DMS53 (cell line): ENCODE measurements around the gene TARBP1.
"Not testable (repeated sequence)": the region's sequence is repeated elsewhere in the genome, so short reads cannot be mapped to it uniquely, and the experiment has no call there.

Source experiments
- DNase-seq: peaks from one replicate; lab custom pipeline; 2025; lab: John Stamatoyannopoulos, UW

The TARBP1 gene

GRCh38 chr1:234507089-234507488 lies 28.1 kb upstream of the TARBP1 start:
- no peak for DNase-seq

GRCh38 chr1:234505769-234506102 lies 26.8 kb upstream of the TARBP1 start:
- no peak for DNase-seq

- DNase-seq: no peak
Observed at GRCh38 chr1:234504969-234505768, 26.2 kb upstream of the TARBP1 start.

- DNase-seq: not testable (repeated sequence)
Observed at GRCh38 chr1:234504251-234504650, 25.3 kb upstream of the TARBP1 start.

- DNase-seq: no peak
Observed at GRCh38 chr1:234503193-234504050, 24.4 kb upstream of the TARBP1 start.

GRCh38 chr1:234502785-234503184 lies 23.8 kb upstream of the TARBP1 start:
- DNase-seq: no peak

DNA sequence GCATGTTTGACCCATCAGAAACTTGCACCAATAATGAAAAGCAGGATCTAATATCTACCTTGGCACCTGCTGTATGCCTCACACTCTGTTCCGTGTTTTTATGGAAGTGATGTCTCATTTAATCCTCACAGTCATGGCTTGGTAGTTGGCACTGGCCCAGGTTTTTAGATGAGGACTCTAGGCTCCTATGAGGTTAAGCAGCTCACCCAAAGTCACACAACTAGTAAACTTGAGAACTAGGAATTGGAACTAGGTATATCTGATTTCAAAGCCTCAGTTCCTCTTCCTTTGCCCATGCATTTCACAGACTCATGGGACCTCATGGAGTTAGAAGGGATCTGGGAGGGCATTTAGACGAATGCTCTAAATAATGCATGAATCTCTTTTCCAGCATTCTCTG lies 21.3 kb upstream of the TARBP1 start:
- DNase-seq: no peak

DNA sequence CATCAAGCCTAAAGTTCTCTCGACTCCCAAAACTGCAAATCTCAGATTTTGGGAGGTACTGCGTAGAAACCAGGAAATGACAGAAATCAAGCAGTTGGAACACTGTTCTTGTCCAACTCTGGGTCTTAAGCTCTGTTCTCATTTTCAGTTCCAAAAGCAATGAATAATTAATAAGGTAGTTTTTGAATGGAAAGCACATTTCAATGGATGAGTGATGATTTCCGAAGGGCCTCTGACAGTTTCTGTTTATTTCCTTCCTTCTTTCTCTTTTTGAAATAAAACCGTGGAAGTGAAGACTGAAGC lies 20.9 kb upstream of the TARBP1 start:
- DNase-seq: no peak

DNA sequence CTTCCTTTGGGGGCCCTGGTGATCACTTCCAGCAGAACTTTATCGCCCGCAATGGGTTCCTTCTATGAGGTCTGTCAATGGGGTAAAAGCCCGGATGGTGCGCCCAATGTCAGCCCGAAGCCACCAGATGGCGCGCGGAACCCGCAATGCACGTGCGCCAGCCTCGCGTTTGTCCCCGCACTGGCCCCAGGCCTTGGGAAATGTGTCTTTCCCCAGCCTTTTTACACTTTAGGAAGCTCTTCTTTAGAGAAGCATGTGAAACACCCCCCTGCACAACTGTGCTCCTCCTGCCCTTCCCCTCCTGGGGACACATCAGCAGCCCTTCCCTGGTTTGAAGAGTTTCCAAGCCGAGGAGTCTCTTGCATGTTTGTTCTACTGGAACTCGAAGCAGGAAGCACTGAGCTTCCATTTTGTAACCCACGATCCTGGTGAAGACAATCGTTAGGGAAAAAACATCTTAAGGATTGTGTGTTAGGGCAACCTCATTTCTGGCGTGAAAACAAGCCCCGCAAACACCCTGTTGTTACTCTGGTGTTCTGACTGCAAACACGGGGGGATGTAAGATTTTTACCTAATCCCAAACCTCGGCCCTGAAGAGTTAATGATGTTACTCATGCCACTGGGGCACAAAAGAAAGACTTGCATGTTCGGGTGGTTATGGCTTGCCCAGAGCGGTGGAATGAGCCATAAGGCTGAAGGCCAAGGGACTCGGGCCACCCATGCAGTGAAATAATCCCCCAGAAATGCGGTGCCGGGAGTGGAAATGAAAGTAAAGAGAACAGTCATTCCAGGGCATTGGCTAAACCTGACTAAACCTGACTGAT lies 20.4 kb upstream of the TARBP1 start:
- peak; percentile 92 for DNase-seq

GRCh38 chr1:234498448-234499118 lies 19.6 kb upstream of the TARBP1 start:
- no peak for DNase-seq

GRCh38 chr1:234497589-234497988 lies 18.6 kb upstream of the TARBP1 start:
- DNase-seq: no peak

GRCh38 chr1:234495231-234495990 lies 16.4 kb upstream of the TARBP1 start:
- no peak for DNase-seq

- DNase-seq: no peak
Observed at GRCh38 chr1:234494049-234494448, 15.1 kb upstream of the TARBP1 start.

DNA sequence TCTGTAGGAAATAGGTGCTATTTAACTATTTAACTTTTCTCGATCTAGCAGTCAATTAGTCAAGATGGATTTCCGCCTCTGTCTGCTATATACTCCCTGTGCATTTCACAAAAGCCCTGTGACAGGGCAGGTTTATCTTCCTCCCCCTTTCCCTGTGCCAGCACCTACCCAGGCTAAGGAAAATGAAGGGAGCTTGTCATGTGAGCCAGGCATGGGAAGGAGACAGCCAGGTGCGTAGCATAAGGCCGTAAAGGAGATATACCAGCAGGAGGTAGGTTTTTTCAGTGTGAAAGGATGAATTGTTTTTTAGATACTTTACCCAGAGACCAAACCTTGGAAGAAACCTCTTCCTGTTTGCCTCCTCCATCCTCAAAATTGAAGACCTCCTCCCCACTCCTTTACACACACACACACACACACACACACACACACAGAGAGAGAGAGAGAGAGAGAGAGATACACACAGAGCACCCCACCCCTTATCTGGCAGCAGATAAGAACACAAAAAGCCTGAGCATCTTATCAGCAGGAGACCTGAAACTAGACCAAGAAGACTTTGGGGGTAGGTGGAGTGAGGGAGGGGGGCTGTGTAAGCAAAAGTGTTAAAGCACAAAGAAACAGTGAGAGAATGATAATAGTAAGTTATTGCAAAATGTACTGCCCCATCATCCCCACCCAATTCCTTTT lies 12.0 kb upstream of the TARBP1 start:
- no peak for DNase-seq

- no peak for DNase-seq
Observed at GRCh38 chr1:234489698-234490077, 10.7 kb upstream of the TARBP1 start.

DNA sequence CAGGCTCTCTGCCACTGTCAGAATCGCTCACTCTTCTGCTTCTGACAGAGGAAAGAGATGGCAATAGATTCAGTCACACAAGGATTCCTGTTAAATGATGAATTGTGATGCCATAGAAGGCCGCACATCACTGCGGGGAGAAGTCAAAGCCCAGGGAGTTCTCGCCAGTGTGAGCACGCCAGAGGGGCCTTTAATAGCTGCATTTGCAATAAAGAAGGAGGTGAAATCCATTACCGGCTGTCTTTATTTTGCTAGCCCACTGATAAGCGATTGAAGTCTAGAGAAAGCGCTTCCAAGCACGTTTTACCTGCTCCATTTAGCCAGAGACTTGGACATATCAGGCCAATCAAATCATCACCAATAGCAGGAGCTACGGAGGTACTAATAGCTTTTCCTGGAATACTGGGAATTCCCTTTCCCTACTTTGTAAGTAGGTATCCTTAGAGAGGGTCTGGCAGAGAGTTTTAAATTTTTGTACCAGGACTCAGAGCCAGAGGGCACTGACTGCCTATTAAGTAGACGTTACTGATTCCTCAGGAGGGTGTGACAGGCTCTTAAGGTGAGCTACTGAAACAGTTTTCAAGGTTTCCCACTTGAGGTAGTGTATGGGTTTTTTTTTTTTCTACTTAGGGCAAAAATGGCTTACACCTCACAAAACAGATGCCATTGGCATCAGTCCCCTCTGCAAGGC lies 10.2 kb upstream of the TARBP1 start:
- DNase-seq: no peak

DNA sequence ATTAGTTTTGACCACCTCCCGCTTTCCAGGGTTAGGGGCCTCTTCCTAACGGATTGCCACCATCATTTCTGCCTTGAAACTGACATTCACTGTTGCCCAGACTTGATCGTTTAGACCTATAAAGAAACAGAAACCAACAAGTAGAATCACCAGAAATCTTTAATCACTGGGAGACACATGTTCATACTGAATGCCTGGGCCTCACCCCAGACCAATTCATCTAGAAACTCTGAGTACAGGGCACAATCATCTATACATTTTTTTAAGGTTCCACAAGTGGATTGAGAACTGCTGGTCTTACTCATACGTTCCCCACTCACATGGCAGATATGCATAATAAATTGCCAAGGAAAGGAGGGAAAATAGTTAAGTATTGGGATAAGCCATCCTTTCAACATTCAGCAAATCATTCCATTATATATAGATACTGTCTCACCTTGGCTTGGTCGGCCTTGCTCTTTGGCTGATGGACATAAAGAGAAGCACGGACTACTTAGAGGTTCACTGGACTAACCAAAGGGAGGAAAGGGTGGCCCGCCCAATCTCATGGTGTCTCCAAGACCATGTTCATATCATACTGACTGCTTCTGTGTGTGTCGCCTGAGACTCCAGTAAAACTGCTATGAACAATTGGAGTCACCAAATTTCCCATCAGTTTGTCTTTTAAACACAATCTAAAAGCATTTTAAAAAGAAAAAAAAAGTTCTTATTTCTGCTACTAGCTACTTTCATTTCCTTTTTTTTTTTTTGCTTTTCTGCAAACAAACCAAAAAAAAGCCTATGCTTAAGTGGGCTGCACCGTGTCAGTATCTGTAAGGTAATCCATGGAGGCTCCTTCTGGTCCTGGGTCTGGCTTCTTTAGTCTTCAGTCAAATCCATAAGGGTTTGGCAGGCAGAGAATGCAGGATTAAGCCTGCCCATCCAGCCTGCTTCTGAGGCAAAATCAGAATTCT lies 9.4 kb upstream of the TARBP1 start:
- no peak for DNase-seq

DNA sequence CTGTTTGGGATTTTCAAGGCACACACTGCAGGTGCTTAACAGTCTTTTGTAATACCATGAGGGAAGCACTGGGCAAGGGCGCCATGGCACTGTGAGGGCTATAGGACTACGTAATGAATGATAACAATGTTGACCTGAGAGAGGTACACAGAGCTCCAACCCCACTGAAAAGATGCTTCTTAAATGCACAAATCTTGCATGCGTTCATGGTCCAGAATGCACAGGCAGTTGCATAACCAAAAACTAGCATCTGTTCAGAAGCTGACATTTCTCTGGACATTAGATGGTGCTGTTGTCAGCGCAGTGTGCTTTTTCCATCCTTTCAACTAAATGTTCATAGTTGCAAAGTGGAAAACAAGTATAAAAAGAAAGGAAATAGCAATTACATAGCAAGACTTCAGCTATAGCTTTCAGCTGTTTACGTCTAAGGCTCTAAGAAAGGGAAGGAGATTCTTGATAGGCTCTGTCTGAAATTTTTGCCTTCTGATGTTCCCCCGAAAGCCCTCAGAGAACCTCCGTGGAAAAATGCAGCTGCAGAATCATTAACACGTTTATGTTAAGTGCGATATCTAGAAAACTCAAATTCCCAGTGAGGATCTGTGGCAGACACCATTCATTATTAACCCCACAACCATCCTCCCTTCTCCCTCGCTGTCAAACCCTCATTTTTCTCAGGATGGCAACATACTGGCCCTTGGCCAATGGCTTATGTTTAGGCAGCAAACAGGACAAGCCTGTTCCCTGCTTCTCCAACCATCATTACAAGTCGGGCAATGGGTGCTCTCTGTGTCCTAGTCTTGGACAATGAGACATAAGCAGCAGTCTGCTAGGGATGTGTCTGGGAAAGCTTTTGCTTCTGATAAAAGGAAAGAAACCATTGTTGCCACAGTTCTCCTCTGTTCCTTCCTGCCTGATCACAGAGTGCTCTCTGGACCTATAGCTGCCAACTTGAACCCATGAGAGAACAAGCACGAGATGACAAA lies 8.2 kb upstream of the TARBP1 start:
- peak; percentile 60 for DNase-seq
